Panc1 (cell line): ENCODE results near the gene FAM131A.

Experiments
- CTCF ChIP-seq: fragments of 450-650 bp; IDR thresholded peaks from 2 replicates; pipeline ENCODE4 v1.5.1; 2017; ENCODE audit warnings: mild to moderate bottlenecking
- POLR2AphosphoS5 ChIP-seq: IDR thresholded peaks from 2 replicates; pipeline ENCODE4 v1.6.1; 2012; ENCODE audit warnings: mild to moderate bottlenecking, low read depth, low read length, moderate library complexity
- REST ChIP-seq, 2 experiments: IDR thresholded peaks; 2 replicates each; pipeline ENCODE4 v1.6.1; 2011 to 2012; ENCODE audit warnings: low read depth in 2 of 2, control low read depth in 1 of 2, low read length in 1 of 2, mild to moderate bottlenecking in 1 of 2, moderate library complexity in 1 of 2; ENCODE audit not compliant: insufficient read depth in 1 of 2
- SIN3A ChIP-seq: IDR thresholded peaks from 2 replicates; pipeline ENCODE4 v1.6.1; 2012; ENCODE audit warnings: low read depth, mild to moderate bottlenecking, low read length, moderate library complexity, borderline replicate concordance; ENCODE audit not compliant: insufficient read depth
- TCF7L2 ChIP-seq: IDR thresholded peaks from 2 replicates; pipeline ENCODE4 v1.6.1; 2011; ENCODE audit warnings: mild to moderate bottlenecking, low read depth, low read length, inconsistent platforms

- TF ChIP-seq POLR2AphosphoS5 (no peak; the same call in 1 of the 2 replicates), CTCF (no peak), REST (IDR thresholded peaks at IDR 0.05; ENCODE audit: insufficient read depth in 1 of 2, low read depth in 2 of 2, low read length in 1 of 2) (no peak), TCF7L2 (no peak), SIN3A (no peak)
These were observed 8.1 kb downstream of the FAM131A start for GRCh38 chr3:184345317-184346144.
